ENCODE measurements around the gene OR4F6. TPM values are rescaled to one million over a fixed set of nuclear protein-coding genes. Genes with fewer than 3 reads are reported as not detected.
A peak's percentile ranks its signal among the peaks of the same experiment; 100 is the strongest.
"Not testable (repeated sequence)": the region's sequence is repeated elsewhere in the genome, so short reads cannot be mapped to it uniquely, and the experiment has no call there.

The OR4F6 gene
- total RNA-seq, 1 donor from 2014 or later: not detected

DNA sequence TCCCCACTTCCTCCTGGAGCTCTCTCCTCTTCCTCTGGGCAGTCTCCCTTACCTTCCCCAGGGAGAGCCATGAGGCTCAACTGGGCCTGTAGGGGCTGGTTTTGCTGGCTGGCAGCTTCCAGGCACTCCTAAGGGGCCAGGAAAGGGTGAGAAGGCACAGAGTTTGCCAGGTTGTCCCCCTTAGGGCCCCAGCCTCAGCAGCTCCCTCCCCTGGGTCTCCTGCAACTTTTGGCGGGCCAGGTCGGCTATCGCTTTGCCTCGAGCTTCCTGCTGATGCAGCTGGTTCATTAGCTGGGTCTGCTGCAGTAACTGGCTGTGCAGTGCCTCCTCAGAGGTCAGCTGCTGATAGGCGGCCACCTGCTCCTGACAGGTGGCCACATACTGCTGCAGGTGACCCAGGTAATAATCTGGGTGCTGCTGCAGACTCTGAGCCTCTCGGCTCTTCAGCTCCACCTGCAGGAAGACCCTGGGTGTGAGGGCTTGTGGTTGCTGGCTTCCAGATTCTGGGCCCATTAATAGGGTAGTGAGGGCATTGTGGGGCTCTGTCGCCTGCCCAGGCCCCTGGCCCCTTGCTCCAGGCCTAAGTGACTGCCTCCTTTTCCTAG, 29.7 kb upstream of the OR4F6 start:
- DNase-seq (ENCODE audit: low spot score): no peak
- Mint-ChIP-seq H3K27ac (ENCODE audit: unreplicated experiment) (no peak overlapping the region), H3K9me3 (ENCODE audit: unreplicated experiment) (no peaks in the 10 kb centered on the region), H3K36me3 (ENCODE audit: low read depth, unreplicated experiment) (no peaks in the 10 kb centered on the region), H3K27me3 (ENCODE audit: unreplicated experiment) (peaks cover 3% of the 10 kb centered on the region), H3K4me3 (ENCODE audit: unreplicated experiment) (no peak overlapping the region), H3K4me1 (ENCODE audit: unreplicated experiment) (no peaks in the 10 kb centered on the region)
- TF ChIP-seq, protein P1, sequence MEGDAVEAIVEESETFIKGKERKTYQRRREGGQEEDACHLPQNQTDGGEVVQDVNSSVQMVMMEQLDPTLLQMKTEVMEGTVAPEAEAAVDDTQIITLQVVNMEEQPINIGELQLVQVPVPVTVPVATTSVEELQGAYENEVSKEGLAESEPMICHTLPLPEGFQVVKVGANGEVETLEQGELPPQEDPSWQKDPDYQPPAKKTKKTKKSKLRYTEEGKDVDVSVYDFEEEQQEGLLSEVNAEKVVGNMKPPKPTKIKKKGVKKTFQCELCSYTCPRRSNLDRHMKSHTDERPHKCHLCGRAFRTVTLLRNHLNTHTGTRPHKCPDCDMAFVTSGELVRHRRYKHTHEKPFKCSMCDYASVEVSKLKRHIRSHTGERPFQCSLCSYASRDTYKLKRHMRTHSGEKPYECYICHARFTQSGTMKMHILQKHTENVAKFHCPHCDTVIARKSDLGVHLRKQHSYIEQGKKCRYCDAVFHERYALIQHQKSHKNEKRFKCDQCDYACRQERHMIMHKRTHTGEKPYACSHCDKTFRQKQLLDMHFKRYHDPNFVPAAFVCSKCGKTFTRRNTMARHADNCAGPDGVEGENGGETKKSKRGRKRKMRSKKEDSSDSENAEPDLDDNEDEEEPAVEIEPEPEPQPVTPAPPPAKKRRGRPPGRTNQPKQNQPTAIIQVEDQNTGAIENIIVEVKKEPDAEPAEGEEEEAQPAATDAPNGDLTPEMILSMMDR (IDR thresholded peaks at IDR 0.05; ENCODE audit: unreplicated experiment): peak; percentile 21

DNA sequence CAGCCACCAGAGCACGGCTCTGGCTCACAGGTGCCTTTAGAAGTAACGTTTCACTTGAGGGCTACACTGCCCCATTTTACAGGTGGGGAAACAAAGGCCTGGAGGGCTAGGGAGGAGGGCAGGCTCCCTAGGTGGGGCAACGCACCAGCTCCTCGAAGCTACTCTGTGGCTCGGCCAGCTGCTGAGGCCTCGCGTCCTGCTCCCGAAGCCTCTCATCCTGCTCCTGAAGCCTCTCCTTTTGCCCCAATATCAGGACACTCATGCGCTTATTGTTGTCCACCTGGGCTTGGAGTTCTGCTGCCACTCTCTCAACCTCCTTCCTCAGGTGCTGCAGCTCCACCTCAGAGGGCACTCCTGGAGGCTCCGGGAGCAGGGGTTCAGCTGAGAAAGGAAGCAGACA, 28.2 kb upstream of the OR4F6 start:
- TF ChIP-seq, protein P1 (IDR thresholded peaks at IDR 0.05; ENCODE audit: unreplicated experiment): no peak
- Mint-ChIP-seq H3K36me3 (ENCODE audit: low read depth, unreplicated experiment) (no peaks in the 10 kb centered on the region), H3K4me3 (ENCODE audit: unreplicated experiment) (no peak overlapping the region), H3K4me1 (ENCODE audit: unreplicated experiment) (no peaks in the 10 kb centered on the region), H3K27ac (ENCODE audit: unreplicated experiment) (no peak overlapping the region), H3K9me3 (ENCODE audit: unreplicated experiment) (no peaks in the 10 kb centered on the region), H3K27me3 (ENCODE audit: unreplicated experiment) (peaks cover 5% of the 10 kb centered on the region)
- no peak for DNase-seq (ENCODE audit: low spot score)

DNA sequence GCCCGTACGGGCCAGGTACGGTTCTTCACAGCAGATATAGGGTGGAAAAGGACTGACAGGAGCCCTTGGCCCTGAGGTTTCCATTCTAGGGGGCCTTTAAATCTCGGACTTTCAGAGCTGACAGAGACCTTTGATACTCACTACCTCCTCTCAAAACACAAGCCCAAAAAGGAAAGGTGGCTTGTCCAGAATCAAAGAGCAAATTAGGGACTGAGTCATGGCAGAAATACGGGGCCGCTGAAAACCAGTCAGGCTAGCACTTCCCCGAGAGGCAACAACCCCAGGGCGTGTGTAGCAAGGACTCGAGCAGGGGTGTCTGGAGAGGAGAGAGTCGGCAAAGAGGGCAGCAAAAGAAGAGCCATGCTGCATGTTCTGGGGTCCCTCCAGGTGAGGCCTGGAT, 24.7 kb upstream of the OR4F6 start:
- not testable (repeated sequence) for H3K4me3 Mint-ChIP-seq (ENCODE audit: unreplicated experiment); H3K4me1 Mint-ChIP-seq (ENCODE audit: unreplicated experiment); H3K36me3 Mint-ChIP-seq (ENCODE audit: low read depth, unreplicated experiment); DNase-seq (ENCODE audit: low spot score); H3K9me3 Mint-ChIP-seq (ENCODE audit: unreplicated experiment); H3K27me3 Mint-ChIP-seq (ENCODE audit: unreplicated experiment); H3K27ac Mint-ChIP-seq (ENCODE audit: unreplicated experiment)

DNA sequence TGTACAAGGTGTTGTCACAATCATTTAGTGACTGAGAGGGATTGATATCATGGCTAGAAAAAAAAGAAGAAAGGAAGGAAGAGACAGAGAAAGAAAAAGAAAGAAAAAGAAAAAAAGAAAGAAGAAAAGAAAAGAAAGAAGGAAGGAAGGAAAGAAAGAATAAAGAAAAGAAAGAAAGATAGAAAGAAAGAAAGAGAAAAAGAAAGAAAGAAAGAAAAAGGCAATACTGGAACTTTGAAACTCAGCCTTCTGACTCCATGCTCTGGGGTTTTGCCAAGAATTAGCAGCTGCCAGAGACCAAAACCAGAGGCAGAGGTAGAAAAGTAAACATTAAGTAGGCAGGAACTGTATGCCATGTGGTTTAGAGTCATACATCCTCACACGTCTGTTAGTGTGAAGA, 23.1 kb upstream of the OR4F6 start:
- DNase-seq (ENCODE audit: low spot score); H3K9me3 Mint-ChIP-seq (ENCODE audit: unreplicated experiment); H3K4me3 Mint-ChIP-seq (ENCODE audit: unreplicated experiment); H3K27me3 Mint-ChIP-seq (ENCODE audit: unreplicated experiment); H3K36me3 Mint-ChIP-seq (ENCODE audit: low read depth, unreplicated experiment); H3K27ac Mint-ChIP-seq (ENCODE audit: unreplicated experiment); H3K4me1 Mint-ChIP-seq (ENCODE audit: unreplicated experiment): not testable (repeated sequence)

DNA sequence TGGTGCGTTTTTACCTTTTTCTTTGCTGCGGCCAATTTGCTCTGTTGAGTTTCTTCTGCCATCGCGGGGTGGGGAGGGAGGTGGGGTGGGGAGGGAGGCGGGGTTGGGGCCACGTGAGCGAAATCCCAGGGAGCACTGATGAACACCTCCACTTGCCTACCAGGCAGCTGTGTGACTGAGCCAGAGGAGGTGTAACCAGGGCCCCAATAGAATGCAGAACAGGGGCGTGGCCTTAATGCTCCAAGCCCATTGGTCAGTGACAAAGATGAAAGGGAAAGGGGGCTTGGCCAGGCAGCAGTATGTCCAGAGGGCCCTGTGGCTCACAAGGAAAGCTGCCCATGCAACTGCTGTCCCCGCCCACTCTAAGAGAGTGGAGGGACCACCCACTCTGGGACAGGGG, 21.4 kb upstream of the OR4F6 start:
- TF ChIP-seq, protein P1 (IDR thresholded peaks at IDR 0.05; ENCODE audit: unreplicated experiment): no peak
- Mint-ChIP-seq H3K4me3 (ENCODE audit: unreplicated experiment) (no peak overlapping the region), H3K36me3 (ENCODE audit: low read depth, unreplicated experiment) (no peaks in the 10 kb centered on the region), H3K4me1 (ENCODE audit: unreplicated experiment) (no peaks in the 10 kb centered on the region), H3K9me3 (ENCODE audit: unreplicated experiment) (no peaks in the 10 kb centered on the region), H3K27ac (ENCODE audit: unreplicated experiment) (no peak overlapping the region), H3K27me3 (ENCODE audit: unreplicated experiment) (peaks cover 2% of the 10 kb centered on the region)
- DNase-seq (ENCODE audit: low spot score): no peak

DNA sequence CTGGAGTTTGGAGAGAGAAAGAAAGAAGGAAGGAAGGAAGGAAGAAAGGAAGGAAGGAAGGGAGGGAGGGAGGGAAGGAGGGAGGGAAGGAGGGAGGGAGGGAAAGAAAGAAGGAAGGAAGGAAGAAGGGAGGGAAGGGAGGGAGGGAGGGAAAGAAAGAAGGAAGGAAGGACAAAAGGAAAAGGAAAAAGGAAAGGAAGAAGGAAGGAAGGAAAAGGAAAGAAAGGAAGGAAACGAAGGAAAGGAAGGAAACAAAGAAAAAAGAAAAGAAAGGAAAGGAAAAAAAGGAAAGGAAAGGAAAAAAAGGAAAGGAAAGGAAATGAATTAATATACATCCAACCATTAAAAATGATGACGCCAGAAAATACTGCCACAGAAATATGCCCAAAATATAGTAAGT, 18.7 kb upstream of the OR4F6 start:
- Mint-ChIP-seq H3K27ac (ENCODE audit: unreplicated experiment) (no peak overlapping the region), H3K9me3 (ENCODE audit: unreplicated experiment) (no peaks in the 10 kb centered on the region), H3K36me3 (ENCODE audit: low read depth, unreplicated experiment) (no peaks in the 10 kb centered on the region), H3K4me3 (ENCODE audit: unreplicated experiment) (no peak overlapping the region), H3K4me1 (ENCODE audit: unreplicated experiment) (no peaks in the 10 kb centered on the region), H3K27me3 (ENCODE audit: unreplicated experiment) (no peaks in the 10 kb centered on the region)
- TF ChIP-seq, protein P1 (IDR thresholded peaks at IDR 0.05; ENCODE audit: unreplicated experiment): no peak
- DNase-seq (ENCODE audit: low spot score): no peak

DNA sequence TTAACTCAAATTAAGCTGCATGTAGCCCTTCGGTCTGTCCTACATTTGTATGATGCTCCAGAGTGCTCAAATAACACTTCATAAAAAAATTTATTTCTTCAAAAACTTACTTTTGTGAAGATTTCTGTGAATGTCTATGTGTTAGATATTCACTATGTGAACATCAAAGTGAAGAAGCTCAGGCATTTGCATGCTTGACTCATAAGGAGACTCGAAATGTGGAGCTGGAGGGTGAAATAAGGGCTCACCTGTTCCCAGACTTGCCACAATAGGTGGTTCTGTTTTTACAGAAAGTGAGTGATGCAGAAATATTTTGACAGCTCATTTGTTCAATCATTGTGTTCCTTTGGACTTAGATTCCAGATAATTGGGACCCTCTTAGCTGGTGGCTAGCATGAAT, 16.9 kb upstream of the OR4F6 start:
- not testable (repeated sequence) for H3K27ac Mint-ChIP-seq (ENCODE audit: unreplicated experiment)

DNA sequence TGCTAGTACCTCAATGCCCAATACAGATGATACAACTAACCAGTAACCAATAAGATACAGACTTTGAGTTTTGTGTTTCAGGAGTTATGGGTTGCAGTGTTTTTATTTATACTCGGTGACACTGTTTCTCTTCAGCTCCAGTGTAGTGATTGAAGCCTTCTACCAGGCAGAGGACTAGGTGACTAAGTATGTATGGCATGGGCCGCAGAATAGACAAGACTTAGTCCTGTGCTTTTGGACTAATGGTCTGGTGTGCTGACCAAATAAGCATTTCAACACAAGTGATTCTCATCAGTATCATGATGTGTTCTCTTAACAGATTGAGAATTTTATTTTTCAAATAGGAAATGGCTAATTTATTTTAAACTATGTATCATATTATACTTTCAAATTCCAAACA, 15.3 kb upstream of the OR4F6 start:
- H3K9me3 Mint-ChIP-seq (ENCODE audit: unreplicated experiment); H3K27ac Mint-ChIP-seq (ENCODE audit: unreplicated experiment); H3K4me1 Mint-ChIP-seq (ENCODE audit: unreplicated experiment); H3K36me3 Mint-ChIP-seq (ENCODE audit: low read depth, unreplicated experiment); H3K27me3 Mint-ChIP-seq (ENCODE audit: unreplicated experiment); H3K4me3 Mint-ChIP-seq (ENCODE audit: unreplicated experiment); DNase-seq (ENCODE audit: low spot score): not testable (repeated sequence)

More for the DNA sequence above, 16.9 kb upstream of the OR4F6 start:
- DNase-seq (ENCODE audit: low spot score); H3K27me3 Mint-ChIP-seq (ENCODE audit: unreplicated experiment); H3K4me1 Mint-ChIP-seq (ENCODE audit: unreplicated experiment); H3K9me3 Mint-ChIP-seq (ENCODE audit: unreplicated experiment); H3K36me3 Mint-ChIP-seq (ENCODE audit: low read depth, unreplicated experiment); H3K4me3 Mint-ChIP-seq (ENCODE audit: unreplicated experiment): not testable (repeated sequence)

Data from endothelial cell (in vitro differentiated cells).